SJCRH30 (cell line): ENCODE measurements around the gene TEX12. TPM values are rescaled to one million over a fixed set of nuclear protein-coding genes. Genes with fewer than 3 reads are reported as not detected.

Source experiments
- DNase-seq, 2 experiments: peaks; one replicate each; pipeline ENCODE4 v3.0.0-alpha.2; 2015 to 2020
- H3K27ac ChIP-seq: fragments of 250-450 bp; sonication (Bioruptor Pico); 2 replicates; pipeline ENCODE4 v1.5.1; 2020; ENCODE audit warnings: mild to moderate bottlenecking, moderate library complexity
- H3K27me3 ChIP-seq: fragments of 250-450 bp; sonication (Bioruptor Pico); 2 replicates; pipeline ENCODE4 v1.5.1; 2020; ENCODE audit warnings: mild to moderate bottlenecking, moderate library complexity
- H3K36me3 ChIP-seq: fragments of 250-450 bp; sonication (Bioruptor Pico); 2 replicates; pipeline ENCODE4 v1.5.1; 2020; ENCODE audit warnings: mild to moderate bottlenecking, moderate library complexity
- H3K4me1 ChIP-seq: fragments of 250-450 bp; sonication (Bioruptor Pico); 2 replicates; pipeline ENCODE4 v1.5.1; 2020; ENCODE audit warnings: mild to moderate bottlenecking, moderate library complexity
- H3K4me3 ChIP-seq: fragments of 250-450 bp; sonication (Bioruptor Pico); 2 replicates; pipeline ENCODE4 v1.5.1; 2020; ENCODE audit warnings: mild to moderate bottlenecking, moderate library complexity
- H3K9me3 ChIP-seq: fragments of 250-450 bp; sonication (Bioruptor Pico); replicated peaks from 2 replicates; pipeline ENCODE4 v1.5.1; 2020; ENCODE audit warnings: mild to moderate bottlenecking, moderate library complexity
- total RNA-seq: library from RNA; depleted of rRNA; stranded (reverse); fragments of >200 nt; shearing (Covaris generic); gene quantifications from 2 replicates; pipeline ENCODE4 v1.2.3, GENCODE V29; 2014; rRNA removed

TEX12 gene, protein sequence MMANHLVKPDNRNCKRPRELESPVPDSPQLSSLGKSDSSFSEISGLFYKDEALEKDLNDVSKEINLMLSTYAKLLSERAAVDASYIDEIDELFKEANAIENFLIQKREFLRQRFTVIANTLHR
- total RNA-seq, result 0.28 TPM in 1 of 2 replicates, not detected in the other

DNA sequence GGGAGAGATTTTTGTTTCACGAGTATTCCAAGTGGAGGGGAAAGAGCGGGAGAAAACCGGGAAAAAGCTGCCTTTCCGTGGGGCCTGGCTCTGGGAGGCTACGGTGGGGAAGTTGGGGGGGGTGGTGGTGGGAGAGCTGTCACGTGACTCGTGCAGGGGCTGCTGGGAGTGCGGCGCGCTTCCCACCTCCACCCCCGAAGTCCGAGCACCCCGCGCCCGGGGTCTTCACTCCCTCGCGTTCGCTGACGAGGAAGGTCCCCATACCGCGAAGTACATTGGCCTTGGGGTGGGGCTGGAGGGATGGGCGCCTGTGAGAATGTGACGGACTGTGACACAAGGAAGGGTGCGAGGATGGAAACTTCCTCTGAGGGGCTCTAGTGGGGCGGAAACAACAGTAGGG lies at the start of gene TEX12:
TEX12 (plus strand) TSS at position 228 of the 400 bp plus-strand sequence. CDS start 1,897 bp downstream, outside the sequence.
- H3K27me3 ChIP-seq, result no peaks in the 10 kb centered on the region
- H3K36me3 ChIP-seq, result no peaks in the 10 kb centered on the region
- DNase-seq, result no peak
- no peak within 1 kb of the TSS for H3K27ac ChIP-seq
- H3K9me3 ChIP-seq, result no peaks in the 10 kb centered on the region
- H3K4me3 ChIP-seq, result no peak within 1 kb of the TSS
- H3K4me1 ChIP-seq, result no peaks in the 10 kb centered on the region

GRCh38 chr11:112118176-112118575 lies 49.0 kb upstream of the TEX12 start:
- Histone ChIP-seq H3K4me1 (peaks cover 7% of the 10 kb centered on the region; the same call in 1 of the 2 replicates), H3K27ac (no peak overlapping the region), H3K9me3 (no peaks in the 10 kb centered on the region), H3K4me3 (no peak overlapping the region), H3K36me3 (no peaks in the 10 kb centered on the region), H3K27me3 (no peaks in the 10 kb centered on the region)
- no peak for DNase-seq

- H3K4me3 ChIP-seq, result no peak overlapping the region
- no peaks in the 10 kb centered on the region for H3K36me3 ChIP-seq
- H3K9me3 ChIP-seq, result no peaks in the 10 kb centered on the region
- H3K27ac ChIP-seq, result no peak overlapping the region
- DNase-seq, result no peak
- no peaks in the 10 kb centered on the region for H3K27me3 ChIP-seq
- H3K4me1 ChIP-seq, result peaks cover 7% of the 10 kb centered on the region; the same call in 1 of the 2 replicates
Observed at GRCh38 chr11:112121981-112122615, 45.1 kb upstream of the TEX12 start.

GRCh38 chr11:112123129-112123528 lies 44.0 kb upstream of the TEX12 start:
- no peak for DNase-seq
- no peaks in the 10 kb centered on the region for H3K9me3 ChIP-seq
- peaks cover 7% of the 10 kb centered on the region; the same call in 1 of the 2 replicates for H3K4me1 ChIP-seq
- H3K27me3 ChIP-seq, result no peaks in the 10 kb centered on the region
- no peaks in the 10 kb centered on the region for H3K36me3 ChIP-seq
- H3K4me3 ChIP-seq, result no peak overlapping the region
- H3K27ac ChIP-seq, result no peak overlapping the region

DNA sequence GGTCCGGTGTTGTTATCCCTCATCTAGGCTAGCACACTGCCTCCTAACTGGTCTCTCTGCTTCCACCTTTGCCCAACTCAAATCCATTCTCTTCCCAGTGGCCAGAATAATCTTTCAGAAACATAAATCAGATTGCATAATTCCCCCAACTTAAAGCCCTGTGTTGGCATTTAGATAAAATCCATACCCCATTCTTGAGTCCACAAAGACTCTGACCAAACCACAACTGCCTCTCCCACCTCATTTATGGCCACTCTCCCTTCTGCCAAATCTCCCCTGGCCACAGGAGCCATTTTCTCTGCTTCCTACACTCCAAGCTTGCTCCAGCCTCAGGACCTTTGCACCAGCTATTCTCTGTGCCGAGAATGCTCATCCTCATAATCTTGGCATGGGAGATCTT lies 40.1 kb upstream of the TEX12 start:
- H3K9me3 ChIP-seq, result no peaks in the 10 kb centered on the region
- peaks cover 4% of the 10 kb centered on the region for H3K4me1 ChIP-seq
- no peak overlapping the region for H3K27ac ChIP-seq
- no peaks in the 10 kb centered on the region for H3K36me3 ChIP-seq
- no peak for DNase-seq
- H3K27me3 ChIP-seq, result no peaks in the 10 kb centered on the region
- H3K4me3 ChIP-seq, result no peak overlapping the region

GRCh38 chr11:112128483-112129121 lies 38.6 kb upstream of the TEX12 start:
- DNase-seq, result peak; percentile 42 to 49
- H3K9me3 ChIP-seq, result no peaks in the 10 kb centered on the region
- H3K36me3 ChIP-seq, result no peaks in the 10 kb centered on the region
- no peak overlapping the region for H3K4me3 ChIP-seq
- H3K4me1 ChIP-seq, result peaks cover 4% of the 10 kb centered on the region
- no peaks in the 10 kb centered on the region for H3K27me3 ChIP-seq
- H3K27ac ChIP-seq, result 0 out of 2 replicates have a peak overlapping the region, but pooled peaks have one; percentile 20

- H3K9me3 ChIP-seq, result no peaks in the 10 kb centered on the region
- no peaks in the 10 kb centered on the region for H3K36me3 ChIP-seq
- peaks cover 4% of the 10 kb centered on the region for H3K4me1 ChIP-seq
- H3K4me3 ChIP-seq, result no peak overlapping the region
- no peak overlapping the region for H3K27ac ChIP-seq
- DNase-seq, result no peak
- H3K27me3 ChIP-seq, result no peaks in the 10 kb centered on the region
Observed at GRCh38 chr11:112129656-112130055, 37.5 kb upstream of the TEX12 start.

DNA sequence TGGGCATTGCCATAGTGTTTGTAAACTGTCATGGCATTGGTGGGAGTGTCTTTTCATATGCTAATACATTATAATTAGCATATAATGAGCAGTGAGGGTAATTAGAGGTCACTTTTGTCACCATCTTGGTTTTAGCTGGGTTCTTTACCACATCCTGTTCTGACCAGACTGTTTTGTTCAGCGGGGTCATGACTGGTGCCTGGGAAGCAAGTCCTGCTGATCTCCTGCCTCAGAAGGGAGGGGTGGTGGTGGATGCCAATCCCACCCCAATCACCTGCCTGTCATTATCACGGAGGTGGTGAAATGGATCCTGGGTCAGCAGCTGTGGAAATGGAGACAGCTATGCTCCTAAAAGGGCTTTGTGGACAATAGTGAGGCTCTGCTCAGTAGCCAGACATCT lies 34.4 kb upstream of the TEX12 start:
- DNase-seq, result peak; percentile 10 to 14
- Histone ChIP-seq H3K4me3 (no peak overlapping the region), H3K9me3 (no peaks in the 10 kb centered on the region), H3K4me1 (peaks cover 4% of the 10 kb centered on the region), H3K27ac (no peak overlapping the region), H3K27me3 (no peaks in the 10 kb centered on the region), H3K36me3 (no peaks in the 10 kb centered on the region)

GRCh38 chr11:112134473-112134872 lies 32.7 kb upstream of the TEX12 start:
- Histone ChIP-seq H3K9me3 (no peaks in the 10 kb centered on the region), H3K27me3 (no peaks in the 10 kb centered on the region), H3K36me3 (no peaks in the 10 kb centered on the region), H3K4me3 (no peak overlapping the region), H3K4me1 (no peaks in the 10 kb centered on the region), H3K27ac (no peak overlapping the region)
- DNase-seq, result no peak

GRCh38 chr11:112143597-112143996 lies 23.6 kb upstream of the TEX12 start:
- H3K36me3 ChIP-seq, result no peaks in the 10 kb centered on the region
- H3K27me3 ChIP-seq, result no peaks in the 10 kb centered on the region
- H3K4me1 ChIP-seq, result no peaks in the 10 kb centered on the region
- H3K4me3 ChIP-seq, result no peak overlapping the region
- H3K27ac ChIP-seq, result no peak overlapping the region
- H3K9me3 ChIP-seq, result no peaks in the 10 kb centered on the region; the same call in 1 of the 2 replicates
- DNase-seq, result no peak

- Histone ChIP-seq H3K9me3 (no peaks in the 10 kb centered on the region), H3K27me3 (no peaks in the 10 kb centered on the region), H3K4me3 (no peak overlapping the region), H3K4me1 (no peaks in the 10 kb centered on the region), H3K36me3 (no peaks in the 10 kb centered on the region), H3K27ac (no peak overlapping the region)
- DNase-seq, result no peak
Observed at GRCh38 chr11:112150517-112150916, 16.7 kb upstream of the TEX12 start.

DNA sequence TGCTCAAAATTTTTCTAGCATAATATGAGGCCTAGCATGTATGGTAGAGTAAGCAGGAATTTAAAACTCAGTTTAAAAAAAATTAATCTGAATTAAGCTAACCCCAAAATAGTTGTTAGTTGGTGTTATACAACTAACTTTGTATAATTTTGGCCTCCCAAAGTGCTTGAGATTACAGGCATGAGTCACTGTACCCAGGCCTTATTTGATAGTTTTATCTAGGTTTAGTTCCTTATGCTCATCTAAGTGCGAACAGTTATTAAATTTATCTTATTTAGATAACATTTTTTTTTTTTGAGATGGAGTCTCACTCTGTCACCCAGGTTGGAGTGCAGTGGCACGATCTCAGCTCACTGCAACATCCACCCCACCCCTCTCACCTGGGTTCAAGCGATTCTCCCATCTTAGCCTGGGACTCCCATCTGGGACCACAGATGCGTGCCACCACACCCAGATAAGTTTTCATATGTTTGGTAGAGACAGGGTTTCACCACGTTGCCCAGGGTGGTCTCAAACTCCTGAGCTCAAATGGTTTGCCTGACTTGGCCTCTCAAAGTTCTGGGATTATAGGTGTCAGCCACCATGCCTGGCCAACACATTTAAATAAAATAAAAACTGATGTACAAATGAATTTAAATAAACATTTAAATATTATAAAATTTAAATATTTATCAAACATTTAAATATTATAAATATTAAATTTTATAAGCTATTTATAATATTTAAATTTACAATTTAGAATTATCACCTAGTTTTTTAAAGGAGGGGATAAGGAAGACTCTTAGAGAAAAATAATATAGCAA lies 10.8 kb upstream of the TEX12 start:
- Histone ChIP-seq H3K36me3 (no peaks in the 10 kb centered on the region), H3K4me3 (no peak overlapping the region), H3K27me3 (no peaks in the 10 kb centered on the region), H3K9me3 (no peaks in the 10 kb centered on the region), H3K4me1 (peaks cover 4% of the 10 kb centered on the region; the same call in 1 of the 2 replicates), H3K27ac (no peak overlapping the region)
- DNase-seq, result no peak

- no peak overlapping the region for H3K4me3 ChIP-seq
- H3K36me3 ChIP-seq, result no peaks in the 10 kb centered on the region
- H3K9me3 ChIP-seq, result no peaks in the 10 kb centered on the region
- DNase-seq, result peak; percentile 33 to 49
- H3K27ac ChIP-seq, result no peak overlapping the region
- H3K4me1 ChIP-seq, result peaks cover 4% of the 10 kb centered on the region; the same call in 1 of the 2 replicates
- no peaks in the 10 kb centered on the region for H3K27me3 ChIP-seq
Observed at GRCh38 chr11:112156956-112157766, 10.0 kb upstream of the TEX12 start.
